ENCODE data around the gene HKDC1. TPM values are rescaled to one million over a fixed set of nuclear protein-coding genes. Genes with fewer than 3 reads are reported as not detected.

HKDC1 gene
- total and polyA plus RNA-seq, 4 experiments from 2014 or later: 3.5 to 8.1 (median 4.5) TPM

- ChIA-PET POLR2A (ENCODE audit: partially characterized antibody) (interaction anchor here (0.7 kb wide), 1 partner anchor 214 kb away, joined by 3 read pairs; no protein-coding TSS in a partner anchor), CTCF (ENCODE audit: partially characterized antibody) (no interaction called here)
- intact Hi-C loops (cut with micrococcal nuclease): no loop called here
- H3K27me3 Mint-ChIP-seq: no peaks in the 10 kb centered on the region
- no peaks in the 10 kb centered on the region for H3K9me3 ChIP-seq (ENCODE audit: control insufficient read depth in 1 of 2, low read length in 2 of 2)
- no peak overlapping the region for H3K27ac Mint-ChIP-seq
- no peaks in the 10 kb centered on the region for H3K27me3 ChIP-seq (ENCODE audit: insufficient read depth, low read length)
- H3K9me3 Mint-ChIP-seq: no peaks in the 10 kb centered on the region
- H3K4me3 Mint-ChIP-seq: no peak overlapping the region
- no peak overlapping the region for H3K4me3 ChIP-seq (ENCODE audit: low read length in 2 of 2)
- H3K36me3 ChIP-seq (ENCODE audit: insufficient read depth, low read length): no peaks in the 10 kb centered on the region
- H3K4me1 Mint-ChIP-seq: peaks cover 3 to 7% (median 5%) of the 10 kb centered on the region in 4 donors
- H3K36me3 Mint-ChIP-seq: peaks cover 0 to 2% of the 10 kb centered on the region in 2 donors
- H3K27ac ChIP-seq (ENCODE audit: low read depth, low read length): no peak overlapping the region
- no peak for DNase-seq
- H3K4me1 ChIP-seq (ENCODE audit: insufficient read depth, low read length): no peaks in the 10 kb centered on the region
These were observed 50.9 kb downstream of the HKDC1 start for GRCh38 chr10:69270990-69271389.

GRCh38 chr10:69272624-69273023, 52.5 kb downstream of the HKDC1 start:
- ChIA-PET CTCF (ENCODE audit: partially characterized antibody) (interaction anchor here (0.7 to 0.8 kb wide), 2 partner anchors 13 to 120 kb away, joined by 3 read pairs; no protein-coding TSS in a partner anchor), POLR2A (ENCODE audit: partially characterized antibody) (no interaction called here)
- Mint-ChIP-seq H3K4me1 (peaks cover 3 to 7% (median 5%) of the 10 kb centered on the region in 4 donors), H3K9me3 (no peaks in the 10 kb centered on the region), H3K4me3 (no peak overlapping the region), H3K27ac (no peak overlapping the region), H3K27me3 (no peaks in the 10 kb centered on the region), H3K36me3 (no peaks in the 10 kb centered on the region)
- Histone ChIP-seq H3K9me3 (ENCODE audit: control insufficient read depth in 1 of 2, low read length in 2 of 2) (no peaks in the 10 kb centered on the region), H3K27me3 (ENCODE audit: insufficient read depth, low read length) (no peaks in the 10 kb centered on the region), H3K27ac (ENCODE audit: low read depth, low read length) (no peak overlapping the region), H3K4me3 (ENCODE audit: low read length in 2 of 2) (no peak overlapping the region), H3K4me1 (ENCODE audit: insufficient read depth, low read length) (no peaks in the 10 kb centered on the region), H3K36me3 (ENCODE audit: insufficient read depth, low read length) (no peaks in the 10 kb centered on the region)
- intact Hi-C loops (cut with micrococcal nuclease): no loop called here
- no peak for DNase-seq

- H3K9me3 Mint-ChIP-seq: no peaks in the 10 kb centered on the region
- Histone ChIP-seq H3K27me3 (ENCODE audit: insufficient read depth, low read length) (no peaks in the 10 kb centered on the region), H3K36me3 (ENCODE audit: insufficient read depth, low read length) (no peaks in the 10 kb centered on the region), H3K27ac (ENCODE audit: low read depth, low read length) (no peak overlapping the region), H3K4me1 (ENCODE audit: insufficient read depth, low read length) (no peaks in the 10 kb centered on the region), H3K4me3 (ENCODE audit: low read length in 2 of 2) (no peak overlapping the region), H3K9me3 (ENCODE audit: control insufficient read depth in 1 of 2, low read length in 2 of 2) (no peaks in the 10 kb centered on the region)
- ChIA-PET CTCF (ENCODE audit: partially characterized antibody) (no interaction called here), POLR2A (ENCODE audit: partially characterized antibody) (no interaction called here)
- H3K27ac Mint-ChIP-seq: no peak overlapping the region
- H3K4me1 Mint-ChIP-seq: peaks cover 3 to 7% (median 5%) of the 10 kb centered on the region in 4 donors
- H3K36me3 Mint-ChIP-seq: no peaks in the 10 kb centered on the region
- intact Hi-C loops (cut with micrococcal nuclease): no loop called here
- H3K4me3 Mint-ChIP-seq: no peak overlapping the region
- peaks cover 0 to 1% of the 10 kb centered on the region in 2 donors for H3K27me3 Mint-ChIP-seq
- DNase-seq: no peak
These were observed 55.3 kb downstream of the HKDC1 start for GRCh38 chr10:69275444-69275843.

DNA sequence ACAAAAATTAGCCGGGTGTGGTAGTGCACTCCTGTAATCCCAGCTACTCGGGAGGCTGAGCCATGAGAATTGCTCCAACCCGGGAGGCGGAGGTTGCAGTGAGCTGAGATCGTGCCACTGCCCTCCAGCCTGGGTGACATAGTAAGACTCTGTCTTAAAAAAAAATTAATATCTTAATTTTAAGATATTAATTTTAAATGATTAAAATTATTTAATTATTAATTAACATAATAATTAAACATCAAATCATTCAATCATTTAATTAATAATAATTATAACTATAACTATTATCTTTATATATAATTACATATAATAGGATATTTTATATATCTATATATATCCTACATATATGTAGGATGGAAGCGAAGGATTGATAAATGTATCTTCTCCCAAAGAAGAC, 56.4 kb downstream of the HKDC1 start:
- no peaks in the 10 kb centered on the region for H3K4me1 Mint-ChIP-seq
- ChIA-PET POLR2A (ENCODE audit: partially characterized antibody) (no interaction called here), CTCF (ENCODE audit: partially characterized antibody) (no interaction called here)
- Histone ChIP-seq H3K4me1 (ENCODE audit: insufficient read depth, low read length) (no peaks in the 10 kb centered on the region), H3K27me3 (ENCODE audit: insufficient read depth, low read length) (no peaks in the 10 kb centered on the region), H3K36me3 (ENCODE audit: insufficient read depth, low read length) (no peaks in the 10 kb centered on the region), H3K27ac (ENCODE audit: low read depth, low read length) (no peak overlapping the region), H3K4me3 (ENCODE audit: low read length in 2 of 2) (no peak overlapping the region), H3K9me3 (ENCODE audit: control insufficient read depth in 1 of 2, low read length in 2 of 2) (no peaks in the 10 kb centered on the region)
- no peak overlapping the region for H3K27ac Mint-ChIP-seq
- intact Hi-C loops (cut with micrococcal nuclease): no loop called here
- H3K9me3 Mint-ChIP-seq: no peaks in the 10 kb centered on the region
- H3K27me3 Mint-ChIP-seq: peaks cover 0 to 4% of the 10 kb centered on the region in 2 donors
- H3K36me3 Mint-ChIP-seq: no peaks in the 10 kb centered on the region
- H3K4me3 Mint-ChIP-seq: no peak overlapping the region
- DNase-seq: no peak

DNA sequence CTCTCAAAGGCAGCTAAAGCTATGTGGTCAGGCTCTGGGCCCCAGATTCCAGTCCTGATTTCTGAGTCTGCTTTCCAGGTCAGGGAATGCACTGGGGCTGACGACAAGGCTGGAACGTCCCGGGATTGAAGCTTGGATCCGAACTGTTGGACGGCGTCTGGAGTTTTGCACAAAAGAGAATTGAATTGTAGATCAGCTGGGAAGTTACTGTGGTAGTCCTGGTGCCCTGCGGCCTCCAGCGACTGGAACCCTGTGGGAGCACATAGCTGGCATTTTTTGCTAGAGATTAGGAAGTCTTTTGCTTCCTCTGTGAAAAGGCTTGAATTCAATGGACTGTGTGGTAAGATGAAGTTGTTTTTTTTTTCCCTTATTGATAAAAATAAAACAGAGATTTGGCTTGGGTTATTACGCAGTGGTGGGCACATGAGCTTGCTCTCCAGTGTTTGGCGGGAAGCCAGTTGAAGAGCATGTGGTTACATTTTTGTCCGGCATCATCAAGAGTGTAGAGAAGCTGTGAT, 58.4 kb downstream of the HKDC1 start, which contains the start of gene HK1:
Gene HK1 (plus strand): TSS at position 51 of the 518 bp plus-strand sequence.
- no peaks in the 10 kb centered on the region for H3K9me3 ChIP-seq (ENCODE audit: control insufficient read depth in 1 of 2, low read length in 2 of 2)
- DNase-seq: no peak
- POLR2A ChIA-PET (ENCODE audit: partially characterized antibody): no interaction called here
- intact Hi-C loops (cut with micrococcal nuclease): no loop called here
- Mint-ChIP-seq H3K4me3 (no peak within 1 kb of the TSS), H3K36me3 (no peaks in the 10 kb centered on the region), H3K27me3 (peaks cover 0 to 5% of the 10 kb centered on the region in 2 donors), H3K4me1 (no peaks in the 10 kb centered on the region), H3K27ac (no peak within 1 kb of the TSS), H3K9me3 (peaks cover 0 to 3% (median 0%) of the 10 kb centered on the region in 8 donors)
- no peaks in the 10 kb centered on the region for H3K36me3 ChIP-seq (ENCODE audit: insufficient read depth, low read length)
- CTCF ChIA-PET (ENCODE audit: partially characterized antibody): no interaction called here
- H3K27ac ChIP-seq (ENCODE audit: low read depth, low read length): no peak within 1 kb of the TSS
- H3K4me1 ChIP-seq (ENCODE audit: insufficient read depth, low read length): no peaks in the 10 kb centered on the region
- H3K27me3 ChIP-seq (ENCODE audit: insufficient read depth, low read length): no peaks in the 10 kb centered on the region
- no peak within 1 kb of the TSS for H3K4me3 ChIP-seq (ENCODE audit: low read length in 2 of 2)

DNA sequence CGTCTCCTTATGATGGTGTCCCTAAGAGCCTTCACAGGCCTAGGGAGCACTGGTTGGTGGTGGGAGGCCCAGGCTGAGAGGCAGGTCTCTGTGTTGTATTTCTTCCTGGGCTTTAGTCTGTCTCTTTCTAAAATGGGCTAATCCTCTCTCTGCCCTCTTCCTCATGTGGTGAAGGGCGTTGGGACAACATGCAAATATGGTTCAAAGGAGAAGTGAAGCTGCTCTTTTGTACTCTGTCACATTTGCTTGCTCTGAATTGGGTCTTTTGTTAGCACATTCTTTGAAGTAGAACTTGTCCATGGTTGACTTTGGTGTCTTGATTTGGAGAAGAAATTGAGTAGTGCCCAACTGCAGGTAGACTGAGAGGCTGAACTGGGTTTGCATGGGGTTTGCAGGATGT, 59.0 kb downstream of the HKDC1 start:
- H3K27ac ChIP-seq (ENCODE audit: low read depth, low read length): no peak overlapping the region
- ChIA-PET CTCF (ENCODE audit: partially characterized antibody) (no interaction called here), POLR2A (ENCODE audit: partially characterized antibody) (no interaction called here)
- peaks cover 0 to 3% (median 0%) of the 10 kb centered on the region in 8 donors for H3K9me3 Mint-ChIP-seq
- no peaks in the 10 kb centered on the region for H3K4me1 ChIP-seq (ENCODE audit: insufficient read depth, low read length)
- no peaks in the 10 kb centered on the region for H3K27me3 ChIP-seq (ENCODE audit: insufficient read depth, low read length)
- H3K4me1 Mint-ChIP-seq: no peaks in the 10 kb centered on the region
- no peaks in the 10 kb centered on the region for H3K36me3 ChIP-seq (ENCODE audit: insufficient read depth, low read length)
- no peak for DNase-seq
- no peaks in the 10 kb centered on the region for H3K36me3 Mint-ChIP-seq
- no peaks in the 10 kb centered on the region for H3K9me3 ChIP-seq (ENCODE audit: control insufficient read depth in 1 of 2, low read length in 2 of 2)
- intact Hi-C loops (cut with micrococcal nuclease): no loop called here
- H3K27me3 Mint-ChIP-seq: peaks cover 0 to 5% of the 10 kb centered on the region in 2 donors
- no peak overlapping the region for H3K27ac Mint-ChIP-seq
- H3K4me3 ChIP-seq (ENCODE audit: low read length in 2 of 2): no peak overlapping the region
- H3K4me3 Mint-ChIP-seq: no peak overlapping the region

GRCh38 chr10:69281507-69282413, 61.6 kb downstream of the HKDC1 start:
- no peak overlapping the region for H3K27ac ChIP-seq (ENCODE audit: low read depth, low read length)
- no peaks in the 10 kb centered on the region for H3K4me1 ChIP-seq (ENCODE audit: insufficient read depth, low read length)
- H3K4me3 ChIP-seq (ENCODE audit: low read length in 2 of 2): no peak overlapping the region
- Mint-ChIP-seq H3K27ac (no peak overlapping the region), H3K27me3 (peaks cover 0 to 5% of the 10 kb centered on the region in 2 donors), H3K9me3 (peaks cover 0 to 3% (median 0%) of the 10 kb centered on the region in 8 donors), H3K36me3 (no peaks in the 10 kb centered on the region), H3K4me3 (no peak overlapping the region), H3K4me1 (no peaks in the 10 kb centered on the region)
- ChIA-PET CTCF (ENCODE audit: partially characterized antibody) (no interaction called here), POLR2A (ENCODE audit: partially characterized antibody) (no interaction called here)
- no peak for DNase-seq
- H3K36me3 ChIP-seq (ENCODE audit: insufficient read depth, low read length): no peaks in the 10 kb centered on the region
- intact Hi-C loops (cut with micrococcal nuclease): no loop called here
- H3K9me3 ChIP-seq (ENCODE audit: control insufficient read depth in 1 of 2, low read length in 2 of 2): no peaks in the 10 kb centered on the region
- no peaks in the 10 kb centered on the region for H3K27me3 ChIP-seq (ENCODE audit: insufficient read depth, low read length)

Measured in CD4-positive, alpha-beta memory T cell (primary cell).